ENCODE data around the gene IP6K3.

Gene IP6K3

DNA sequence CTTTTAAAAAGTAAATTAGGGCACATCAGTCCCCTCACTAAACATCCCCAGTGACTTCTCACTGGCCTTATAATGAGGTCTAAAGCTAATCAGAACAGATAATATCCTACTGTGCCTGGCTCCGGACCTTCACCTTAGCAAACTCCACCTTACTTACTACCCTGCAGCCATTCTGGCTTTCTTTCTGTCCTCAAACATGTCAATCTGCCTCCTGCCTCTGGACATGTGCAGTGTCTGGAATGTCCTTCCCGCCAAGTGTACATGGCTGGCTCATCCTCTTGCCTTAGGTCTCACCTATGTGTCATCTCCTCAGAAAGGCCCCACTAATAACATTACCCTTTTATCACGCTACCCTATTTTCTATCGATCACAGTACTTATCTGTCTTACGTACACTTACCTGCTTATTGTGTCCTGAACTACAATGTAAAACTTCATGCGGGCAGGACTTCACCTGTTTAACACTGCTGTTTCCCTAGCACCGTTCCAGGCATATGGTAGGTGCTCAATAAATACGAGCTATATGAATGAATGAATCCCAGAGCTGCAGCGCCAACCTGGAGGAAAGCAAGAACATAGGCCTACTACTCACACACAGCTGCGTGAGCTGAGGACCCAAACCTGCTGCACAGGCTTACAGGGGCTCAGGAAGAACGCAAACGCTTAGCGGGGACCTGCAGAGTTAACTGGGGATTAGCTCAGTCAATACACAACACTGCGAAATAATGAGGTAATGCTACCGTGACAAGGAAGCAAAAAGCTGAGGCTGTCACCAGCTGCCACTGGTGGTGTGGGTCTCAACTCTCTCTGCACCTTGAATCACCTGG is 36.2 kb downstream of the IP6K3 start:
- TF ChIP-seq, protein P1, sequence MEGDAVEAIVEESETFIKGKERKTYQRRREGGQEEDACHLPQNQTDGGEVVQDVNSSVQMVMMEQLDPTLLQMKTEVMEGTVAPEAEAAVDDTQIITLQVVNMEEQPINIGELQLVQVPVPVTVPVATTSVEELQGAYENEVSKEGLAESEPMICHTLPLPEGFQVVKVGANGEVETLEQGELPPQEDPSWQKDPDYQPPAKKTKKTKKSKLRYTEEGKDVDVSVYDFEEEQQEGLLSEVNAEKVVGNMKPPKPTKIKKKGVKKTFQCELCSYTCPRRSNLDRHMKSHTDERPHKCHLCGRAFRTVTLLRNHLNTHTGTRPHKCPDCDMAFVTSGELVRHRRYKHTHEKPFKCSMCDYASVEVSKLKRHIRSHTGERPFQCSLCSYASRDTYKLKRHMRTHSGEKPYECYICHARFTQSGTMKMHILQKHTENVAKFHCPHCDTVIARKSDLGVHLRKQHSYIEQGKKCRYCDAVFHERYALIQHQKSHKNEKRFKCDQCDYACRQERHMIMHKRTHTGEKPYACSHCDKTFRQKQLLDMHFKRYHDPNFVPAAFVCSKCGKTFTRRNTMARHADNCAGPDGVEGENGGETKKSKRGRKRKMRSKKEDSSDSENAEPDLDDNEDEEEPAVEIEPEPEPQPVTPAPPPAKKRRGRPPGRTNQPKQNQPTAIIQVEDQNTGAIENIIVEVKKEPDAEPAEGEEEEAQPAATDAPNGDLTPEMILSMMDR (IDR thresholded peaks at IDR 0.05; ENCODE audit: extremely low read depth, insufficient read depth, missing control alignments): no peak
- in situ Hi-C loops (cut with MboI; ENCODE audit: low pct_unique_long_range_greater_than_20kb, low sequenced_read_pairs, unreplicated experiment): no loop called here
- no peak for DNase-seq (ENCODE audit: low spot score)

DNA sequence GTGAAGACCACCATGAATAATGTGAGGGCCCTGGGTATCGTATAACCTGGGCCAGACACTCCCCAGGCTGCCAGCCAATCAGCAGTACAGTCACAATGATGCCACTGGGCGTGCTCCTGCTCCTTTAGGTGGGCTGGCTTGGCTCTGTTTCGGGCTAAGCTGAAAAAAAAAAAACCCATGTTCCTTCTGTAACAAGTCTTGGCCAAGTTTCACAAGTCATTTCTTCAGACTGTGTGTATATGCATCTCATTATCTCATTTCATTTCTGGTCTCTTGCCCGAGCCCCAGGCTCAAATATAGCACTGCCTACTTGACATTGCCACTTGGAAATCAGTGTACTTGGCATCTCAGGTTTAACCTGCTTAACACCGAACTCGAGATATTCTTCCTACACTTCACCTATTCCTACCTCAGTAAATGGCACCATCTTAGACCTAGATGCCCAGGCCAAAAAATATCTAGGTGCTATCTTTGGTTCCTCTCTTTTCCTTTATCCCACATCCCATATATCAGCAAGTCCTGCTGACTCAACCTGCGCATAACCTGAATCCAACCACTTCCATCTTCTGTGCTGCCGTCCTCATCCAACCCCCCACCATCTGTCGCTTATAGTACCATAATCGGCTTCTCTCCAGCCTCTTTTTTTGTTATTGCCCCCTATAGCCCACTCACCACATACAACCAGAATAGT is 37.0 kb downstream of the IP6K3 start:
- TF ChIP-seq, protein P1 (IDR thresholded peaks at IDR 0.05; ENCODE audit: extremely low read depth, insufficient read depth, missing control alignments): no peak
- DNase-seq (ENCODE audit: low spot score): no peak
- in situ Hi-C loops (cut with MboI; ENCODE audit: low pct_unique_long_range_greater_than_20kb, low sequenced_read_pairs, unreplicated experiment): loop anchor here (10.0 kb wide), 1 partner anchor 125 kb away; the partner anchor contains the start of gene BAK1

DNA sequence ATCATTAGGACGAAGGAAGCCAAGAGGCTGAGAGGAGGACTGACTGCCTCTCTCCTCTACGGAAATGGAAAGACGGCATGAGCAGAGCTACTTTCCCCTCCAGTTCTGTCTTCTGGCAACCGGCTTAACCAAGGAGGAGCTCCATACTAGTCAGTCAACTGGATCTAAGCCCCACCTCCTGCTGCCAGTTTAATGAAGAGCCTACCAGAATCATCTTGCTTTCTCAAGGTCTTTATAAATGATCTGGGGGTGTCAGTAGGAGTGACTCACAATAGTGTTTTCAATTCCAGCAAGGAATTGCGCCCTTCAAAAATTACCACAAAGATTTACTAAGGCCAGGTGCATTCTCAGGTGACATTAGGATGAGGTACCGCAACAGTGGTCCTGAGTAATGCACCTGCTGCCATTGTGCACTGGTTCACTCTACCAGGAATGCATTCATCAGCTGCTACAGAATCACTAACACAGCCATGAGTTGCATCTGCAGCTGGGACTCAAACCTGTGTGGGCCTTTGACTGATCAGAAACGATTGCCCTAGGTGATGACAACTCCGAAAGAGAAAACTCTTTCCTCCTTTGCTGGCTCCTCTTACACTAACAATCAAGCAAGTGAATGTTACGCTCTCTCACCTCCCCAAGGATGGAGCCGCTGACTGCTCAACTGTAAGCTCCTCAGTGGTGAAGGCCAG is 38.0 kb downstream of the IP6K3 start:
- in situ Hi-C loops (cut with MboI; ENCODE audit: low pct_unique_long_range_greater_than_20kb, low sequenced_read_pairs, unreplicated experiment): loop anchor here (10.0 kb wide), 1 partner anchor 124 kb away; the partner anchor contains the start of gene BAK1
- TF ChIP-seq, protein P1 (IDR thresholded peaks at IDR 0.05; ENCODE audit: extremely low read depth, insufficient read depth, missing control alignments): no peak
- no peak for DNase-seq (ENCODE audit: low spot score)

DNA sequence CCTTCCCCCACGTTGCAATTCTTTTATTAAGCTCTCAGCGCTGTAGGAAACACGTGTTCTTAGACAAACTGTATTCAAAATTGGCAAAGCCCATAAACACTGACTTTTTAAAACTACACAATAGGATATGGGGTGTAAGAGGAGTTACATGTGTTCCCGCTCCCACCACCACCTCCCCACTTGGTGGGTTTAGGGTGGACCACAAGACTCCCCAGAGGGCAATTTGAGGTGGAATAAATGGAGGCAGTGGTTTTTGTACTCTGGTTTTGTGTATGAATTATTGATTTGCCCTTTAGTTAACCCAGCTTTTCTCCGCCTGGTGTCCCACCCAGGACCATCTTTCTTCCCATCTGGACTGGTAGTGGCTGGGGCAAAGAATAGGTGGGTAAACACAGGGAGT is 38.9 kb downstream of the IP6K3 start:
- TF ChIP-seq, protein P1 (IDR thresholded peaks at IDR 0.05; ENCODE audit: extremely low read depth, insufficient read depth, missing control alignments): no peak
- in situ Hi-C loops (cut with MboI; ENCODE audit: low pct_unique_long_range_greater_than_20kb, low sequenced_read_pairs, unreplicated experiment): loop anchor here (10.0 kb wide), 1 partner anchor 123 kb away; the partner anchor contains the start of gene BAK1
- no peak for DNase-seq (ENCODE audit: low spot score)

DNA sequence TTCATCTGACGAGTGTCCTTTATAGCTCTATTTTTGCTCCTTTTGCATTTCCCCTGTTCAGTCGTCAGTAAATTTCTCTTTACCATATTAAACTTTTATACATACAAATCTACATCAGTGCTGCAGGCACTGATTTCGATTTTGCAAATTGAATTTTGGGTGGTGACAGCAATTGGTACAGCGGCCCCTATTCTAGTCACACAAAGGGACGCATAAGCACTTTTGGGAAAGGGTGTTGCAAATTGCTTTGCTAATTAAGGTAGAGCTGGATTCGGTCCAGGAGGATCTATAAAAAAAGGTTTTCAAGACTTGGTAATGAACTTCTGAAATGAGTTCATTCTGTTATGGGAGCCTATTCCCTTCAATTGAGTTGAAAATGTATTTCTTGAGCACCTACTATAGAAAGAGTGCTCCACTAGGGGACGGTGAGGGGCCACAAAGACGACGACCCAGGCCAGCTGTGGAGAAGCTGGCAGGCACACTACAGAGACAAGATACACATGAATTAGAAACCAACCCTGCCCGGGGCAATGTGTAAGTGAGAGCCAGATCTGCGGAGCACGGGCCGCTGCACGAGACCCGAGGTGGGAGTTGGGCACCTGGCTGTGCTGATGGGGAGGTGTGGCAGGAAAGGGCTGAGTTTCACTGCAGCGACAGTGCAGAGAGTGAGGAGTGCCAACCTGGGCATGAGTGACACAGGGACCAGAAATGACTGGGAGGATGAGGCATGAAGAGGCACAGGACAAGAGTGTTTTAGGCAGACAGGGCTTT is 40.6 kb downstream of the IP6K3 start:
- no peak for DNase-seq (ENCODE audit: low spot score)
- TF ChIP-seq, protein P1 (IDR thresholded peaks at IDR 0.05; ENCODE audit: extremely low read depth, insufficient read depth, missing control alignments): no peak
- in situ Hi-C loops (cut with MboI; ENCODE audit: low pct_unique_long_range_greater_than_20kb, low sequenced_read_pairs, unreplicated experiment): loop anchor here (10.0 kb wide), 1 partner anchor 121 kb away; the partner anchor contains the start of gene BAK1

All from GM13977 (cell line).